B cell (primary cell): Measurements from ENCODE around the gene HOXD9. TPM values are rescaled to one million over a fixed set of nuclear protein-coding genes. Genes with fewer than 3 reads are reported as not detected.

ENCODE experiments used
- ATAC-seq: fragments of 200-7000 bp; cut with Tn5 transposase; one replicate; pipeline ENCODE4 v1.10.0; 2021; ENCODE audit warnings: low read depth, mild to moderate bottlenecking, moderate number of reproducible peaks, moderate library complexity
- CTCF ChIA-PET: fragments of 350-600 bp; sonication (Branson Sonifier 250); formaldehyde crosslinking; loops from one replicate; lab custom pipeline; 2021; ENCODE audit warnings: antibody characterized with exemption, inconsistent platforms; lab: Charles Lee
- POLR2A ChIA-PET: fragments of 350-600 bp; sonication (Branson Sonifier 250); formaldehyde crosslinking; loops from one replicate; lab custom pipeline; 2021; ENCODE audit warnings: antibody characterized with exemption; lab: Charles Lee
- DNase-seq: peaks from one replicate; pipeline ENCODE4 v3.0.0; 2013
- H2AFZ ChIP-seq: 2 replicates; pipeline ENCODE4 v1.6.1; 2012; ENCODE audit warnings: mild to moderate bottlenecking, low read depth, low read length; ENCODE audit not compliant: insufficient read depth, poor library complexity, severe bottlenecking
- H3K27ac ChIP-seq, 2 donors: 1 replicate in 1 of 2; 2 replicates in 1 of 2; pipeline ENCODE4 v1.5.1; 2012 to 2013; ENCODE audit warnings: low read length in 2 of 2, mild to moderate bottlenecking in 2 of 2, moderate library complexity in 1 of 2
- H3K27me3 ChIP-seq, 4 experiments: fragments of 200-600 bp in 1 of 4; sonication (generic) in 1 of 4; replicated peaks in 1 of 4; 1 replicate in 2 of 4; 2 replicates in 2 of 4; pipeline versions ENCODE4 v1.6.1 to v1.7.0; 2013 to 2016; ENCODE audit warnings: low read length in 3 of 4, mild to moderate bottlenecking in 2 of 4, mixed read lengths in 1 of 4, moderate library complexity in 1 of 4; ENCODE audit not compliant: insufficient read depth in 4 of 4, control insufficient read depth in 3 of 4; ENCODE audit errors: control extremely low read depth in 1 of 4
- H3K36me3 ChIP-seq, 2 experiments: replicated peaks in 1 of 2; 1 replicate in 1 of 2; 2 replicates in 1 of 2; pipeline versions ENCODE4 v1.6.1 to v1.7.1; 2013; ENCODE audit warnings: low read length in 1 of 2; ENCODE audit not compliant: insufficient read depth in 2 of 2, control insufficient read depth in 1 of 2; ENCODE audit errors: control extremely low read depth in 1 of 2, extremely low read depth in 1 of 2
- H3K4me1 ChIP-seq, 2 donors: fragments of 200-600 bp in 1 of 2; sonication (generic) in 1 of 2; 1 replicate in 1 of 2; 2 replicates in 1 of 2; pipeline versions ENCODE4 v1.5.1 to v1.6.1; 2013 to 2017; ENCODE audit warnings: low read length in 2 of 2; ENCODE audit not compliant: control insufficient read depth in 2 of 2, insufficient read depth in 2 of 2
- H3K4me2 ChIP-seq: replicated peaks from 2 replicates; pipeline ENCODE3; 2012; ENCODE audit warnings: mild to moderate bottlenecking, low read depth, low read length; ENCODE audit not compliant: poor library complexity, severe bottlenecking
- H3K4me3 ChIP-seq, 5 experiments: fragments of 200-600 bp in 1 of 5; sonication (generic) in 1 of 5; 1 replicate in 3 of 5; 2 replicates in 2 of 5; pipeline versions ENCODE4 v1.5.1 to v1.7.0; 2011 to 2016; ENCODE audit warnings: low read length in 4 of 5, mild to moderate bottlenecking in 4 of 5, low read depth in 2 of 5, control low read depth in 1 of 5, moderate library complexity in 1 of 5; ENCODE audit not compliant: insufficient read depth in 1 of 5; ENCODE audit errors: control extremely low read depth in 1 of 5, extremely low read depth in 1 of 5
- H3K79me2 ChIP-seq: fragments of 200-600 bp; sonication (generic); one replicate; pipeline ENCODE4 v1.6.0; 2016; ENCODE audit warnings: low read length; ENCODE audit not compliant: control insufficient read depth, insufficient read depth
- H3K9ac ChIP-seq: fragments of 200-600 bp; sonication (generic); 2 replicates; pipeline ENCODE4 v1.6.1; 2017; ENCODE audit warnings: mild to moderate bottlenecking, low read length, moderate library complexity
- H3K9me3 ChIP-seq, 3 donors: one replicate each; pipeline versions ENCODE4 v1.6.1 to v1.7.1; 2013; ENCODE audit warnings: low read length in 2 of 3; ENCODE audit not compliant: control insufficient read depth in 2 of 3, insufficient read depth in 1 of 3; ENCODE audit errors: control extremely low read depth in 1 of 3
- H4K20me1 ChIP-seq: 2 replicates; pipeline ENCODE4 v1.6.0; 2012; ENCODE audit warnings: mild to moderate bottlenecking, low read length; ENCODE audit not compliant: insufficient read depth, control insufficient read depth, poor library complexity, severe bottlenecking
- H3K27ac Mint-ChIP-seq: one replicate; pipeline ENCODE4 v1.8.0; 2021; ENCODE audit warnings: mixed read lengths
- H3K27me3 Mint-ChIP-seq: one replicate; pipeline ENCODE4 v1.8.0; 2021; ENCODE audit warnings: mixed read lengths
- H3K4me1 Mint-ChIP-seq: one replicate; pipeline ENCODE4 v1.8.0; 2021; ENCODE audit warnings: mixed read lengths
- H3K4me3 Mint-ChIP-seq: one replicate; pipeline ENCODE4 v1.8.0; 2021; ENCODE audit warnings: mixed read lengths
- H3K9me3 Mint-ChIP-seq: one replicate; pipeline ENCODE4 v1.8.0; 2022; ENCODE audit warnings: mixed read lengths; ENCODE audit not compliant: insufficient read depth
- EZH2 ChIP-seq: IDR thresholded peaks from 2 replicates; pipeline ENCODE4 v1.6.1; 2012; ENCODE audit warnings: borderline replicate concordance, low read depth, mild to moderate bottlenecking, moderate library complexity, low read length; ENCODE audit not compliant: insufficient read depth, poor library complexity, severe bottlenecking
- WGBS: methylation state at CpG from one replicate; pipeline ENCODE4 v1.1.5; 2013; ENCODE audit warnings: missing lambda C conversion rate; ENCODE audit not compliant: insufficient coverage; 5-methylcytosine and 5-hydroxymethylcytosine counted together
- intact Hi-C: fragments of 100-400 bp; cut with micrococcal nuclease; formaldehyde crosslinking; loops from one replicate; pipeline ENCODE4 v1.10.0; 2022
- polyA plus RNA-seq: library from polyadenylated mRNA; depleted of rRNA; stranded (reverse); fragments of >200 nt; gene quantifications from 2 replicates; pipeline ENCODE4 v1.2.3, GENCODE V29; 2012
- total RNA-seq, 2 donors: library from RNA; stranded (reverse); fragments of 120-200 nt in 1 of 2; gene quantifications; 1 replicate in 1 of 2; 2 replicates in 1 of 2; pipeline versions ENCODE4 v1.2.3 to v1.2.4, GENCODE V29; 2013 to 2022
- TF ChIP-seq, protein P1 (sequence below): fragments of 200-600 bp; IDR thresholded peaks from one replicate; pipeline ENCODE4 v1.8.0; 2022; ENCODE audit warnings: antibody characterized with exemption, mild to moderate bottlenecking

HOXD9 gene
- total and polyA plus RNA-seq, 2 donors (not counting 1 experiment from before 2014, with no cell fraction given): not detected

DNA sequence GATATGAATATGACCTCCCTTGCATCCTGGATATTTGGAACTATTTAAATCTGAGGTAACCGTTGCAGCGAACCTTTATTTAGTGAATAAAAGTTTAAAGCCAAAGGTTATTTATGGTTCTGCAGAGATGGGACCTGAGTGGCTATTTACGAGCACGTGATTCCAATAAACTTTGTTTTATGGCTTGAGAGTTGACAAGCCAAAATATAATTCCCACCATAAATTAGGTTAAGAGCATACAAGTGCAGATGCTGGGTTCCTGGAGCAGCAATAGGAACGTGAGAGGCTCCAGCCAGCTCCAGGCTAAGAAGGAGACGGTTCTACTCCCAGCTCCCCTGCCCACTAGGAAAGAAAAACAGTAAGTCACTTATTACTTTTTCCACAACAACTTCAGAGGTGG is 23.6 kb downstream of the HOXD9 start:
- H3K9ac ChIP-seq: no peak overlapping the region
- DNase-seq (no peak), ATAC-seq (no peak)
- H3K4me3 Mint-ChIP-seq: no peak overlapping the region
- H3K27me3 ChIP-seq: peaks cover 0 to 92% (median 60%) of the 10 kb centered on the region in 4 experiments
- H3K27ac Mint-ChIP-seq: no peak overlapping the region
- no peak overlapping the region for H3K27ac ChIP-seq
- no peaks in the 10 kb centered on the region for H3K9me3 Mint-ChIP-seq
- no peak overlapping the region for H3K4me3 ChIP-seq
- POLR2A ChIA-PET: no interaction called here
- no peaks in the 10 kb centered on the region for H4K20me1 ChIP-seq
- peaks cover 80% of the 10 kb centered on the region for H3K27me3 Mint-ChIP-seq
- H3K4me1 Mint-ChIP-seq: peaks cover 4% of the 10 kb centered on the region
- no peak for TF ChIP-seq EZH2
- TF ChIP-seq, protein P1, sequence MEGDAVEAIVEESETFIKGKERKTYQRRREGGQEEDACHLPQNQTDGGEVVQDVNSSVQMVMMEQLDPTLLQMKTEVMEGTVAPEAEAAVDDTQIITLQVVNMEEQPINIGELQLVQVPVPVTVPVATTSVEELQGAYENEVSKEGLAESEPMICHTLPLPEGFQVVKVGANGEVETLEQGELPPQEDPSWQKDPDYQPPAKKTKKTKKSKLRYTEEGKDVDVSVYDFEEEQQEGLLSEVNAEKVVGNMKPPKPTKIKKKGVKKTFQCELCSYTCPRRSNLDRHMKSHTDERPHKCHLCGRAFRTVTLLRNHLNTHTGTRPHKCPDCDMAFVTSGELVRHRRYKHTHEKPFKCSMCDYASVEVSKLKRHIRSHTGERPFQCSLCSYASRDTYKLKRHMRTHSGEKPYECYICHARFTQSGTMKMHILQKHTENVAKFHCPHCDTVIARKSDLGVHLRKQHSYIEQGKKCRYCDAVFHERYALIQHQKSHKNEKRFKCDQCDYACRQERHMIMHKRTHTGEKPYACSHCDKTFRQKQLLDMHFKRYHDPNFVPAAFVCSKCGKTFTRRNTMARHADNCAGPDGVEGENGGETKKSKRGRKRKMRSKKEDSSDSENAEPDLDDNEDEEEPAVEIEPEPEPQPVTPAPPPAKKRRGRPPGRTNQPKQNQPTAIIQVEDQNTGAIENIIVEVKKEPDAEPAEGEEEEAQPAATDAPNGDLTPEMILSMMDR: no peak
- H3K79me2 ChIP-seq: no peaks in the 10 kb centered on the region
- WGBS: 14% methylated on average over 2 of the region's 6 CpGs
- H3K4me2 ChIP-seq: no peak overlapping the region
- H3K9me3 ChIP-seq: peaks cover 0 to 19% (median 0%) of the 10 kb centered on the region in 3 donors
- no peak overlapping the region for H2AFZ ChIP-seq
- CTCF ChIA-PET: interaction anchor here (0.7 kb wide), 2 partner anchors 232 to 309 kb away, joined by 3 read pairs; no protein-coding TSS in a partner anchor
- H3K36me3 ChIP-seq: no peaks in the 10 kb centered on the region
- peaks cover 0 to 5% of the 10 kb centered on the region in 2 donors for H3K4me1 ChIP-seq
- intact Hi-C loops: no loop called here

DNA sequence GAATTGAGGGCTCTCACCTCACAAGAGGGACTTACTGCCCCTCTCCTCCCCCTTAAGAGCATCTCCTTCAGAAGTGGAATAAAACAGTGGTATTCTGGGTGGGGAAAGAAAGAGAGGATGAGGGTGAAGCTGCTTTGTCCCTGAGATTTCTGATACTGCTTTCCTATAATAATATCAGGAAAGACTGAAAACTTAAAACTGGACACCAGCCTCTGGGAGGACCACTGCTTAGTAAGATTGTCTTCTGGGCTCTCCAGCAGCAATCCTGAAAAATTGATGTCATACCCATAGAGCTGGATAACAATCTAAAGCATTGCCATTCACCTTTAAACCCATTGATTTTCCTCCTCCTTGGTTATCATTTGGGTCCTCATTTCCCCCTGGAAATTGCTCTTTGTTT is 24.1 kb downstream of the HOXD9 start:
- H3K79me2 ChIP-seq: no peaks in the 10 kb centered on the region
- no peaks in the 10 kb centered on the region for H4K20me1 ChIP-seq
- H3K27ac ChIP-seq: no peak overlapping the region
- intact Hi-C loops: no loop called here
- peaks cover 0 to 4% of the 10 kb centered on the region in 2 donors for H3K4me1 ChIP-seq
- no peak for TF ChIP-seq EZH2
- TF ChIP-seq, protein P1: no peak
- H3K9ac ChIP-seq: no peak overlapping the region
- H3K27me3 Mint-ChIP-seq: peaks cover 79% of the 10 kb centered on the region
- no peak overlapping the region for H3K4me3 ChIP-seq
- H2AFZ ChIP-seq: no peak overlapping the region
- no peak overlapping the region for H3K4me3 Mint-ChIP-seq
- ATAC-seq: no peak
- DNase-seq: peak; percentile 1
- H3K9me3 Mint-ChIP-seq: no peaks in the 10 kb centered on the region
- H3K27me3 ChIP-seq: peaks cover 0 to 92% (median 60%) of the 10 kb centered on the region in 4 experiments
- no peaks in the 10 kb centered on the region for H3K36me3 ChIP-seq
- POLR2A ChIA-PET: no interaction called here
- peaks cover 0 to 19% (median 0%) of the 10 kb centered on the region in 3 donors for H3K9me3 ChIP-seq
- no peak overlapping the region for H3K4me2 ChIP-seq
- CTCF ChIA-PET: interaction anchor here (0.5 to 0.6 kb wide), 2 partner anchors 190 to 492 kb away, joined by 3 read pairs; no protein-coding TSS in a partner anchor
- H3K27ac Mint-ChIP-seq: no peak overlapping the region
- no peaks in the 10 kb centered on the region for H3K4me1 Mint-ChIP-seq
